Astrocyte of the spinal cord (primary cell): ENCODE results near the gene BCLAF1.

Source experiments
- DNase-seq: peaks from one replicate; pipeline ENCODE4 v3.0.0; 2011; ENCODE audit warnings: low read depth, low spot score
- H3K4me3 ChIP-seq: 2 replicates; pipeline ENCODE4 v1.5.1; 2011; ENCODE audit warnings: low read depth, mild to moderate bottlenecking, low read length, moderate library complexity
- CTCF ChIP-seq: IDR thresholded peaks from 2 replicates; pipeline ENCODE4 v1.5.1; 2012; ENCODE audit warnings: low read depth, mild to moderate bottlenecking, low read length, inconsistent platforms
- in situ Hi-C: cut with HindIII; loops from 2 replicates; pipeline ENCODE4 v1.10.0; 2017; ENCODE audit warnings: low sequenced_read_pairs

Gene BCLAF1

GRCh38 chr6:136213012-136213539, 76.6 kb downstream of the BCLAF1 start:
- no peak for DNase-seq
- no peak overlapping the region for H3K4me3 ChIP-seq
- no peak for TF ChIP-seq CTCF
- in situ Hi-C loops = no loop called here

GRCh38 chr6:136212608-136213007, 77.0 kb downstream of the BCLAF1 start:
- no peak overlapping the region for H3K4me3 ChIP-seq
- TF ChIP-seq CTCF = no peak

GRCh38 chr6:136210398-136211165, 79.1 kb downstream of the BCLAF1 start:
- H3K4me3 ChIP-seq = no peak overlapping the region
- in situ Hi-C loops = no loop called here
- no peak for TF ChIP-seq CTCF
- no peak for DNase-seq

More at GRCh38 chr6:136212608-136213007, 77.0 kb downstream of the BCLAF1 start:
- in situ Hi-C loops = no loop called here
- no peak for DNase-seq

GRCh38 chr6:136209496-136209895, 80.2 kb downstream of the BCLAF1 start:
- in situ Hi-C loops = no loop called here
- no peak for TF ChIP-seq CTCF
- H3K4me3 ChIP-seq = no peak overlapping the region
- DNase-seq = no peak

- DNase-seq = no peak
- peak; percentile 9 for TF ChIP-seq CTCF
- in situ Hi-C loops = no loop called here
- no peak overlapping the region for H3K4me3 ChIP-seq
Measured at GRCh38 chr6:136208783-136209182, 80.9 kb downstream of the BCLAF1 start.
